K562 (cell line): ENCODE data around the gene UBASH3B. TPM values are rescaled to one million over a fixed set of nuclear protein-coding genes. Genes with fewer than 3 reads are reported as not detected.

ENCODE experiments used
- ATAC-seq: fragments of 200-7000 bp; cut with Tn5 transposase; 3 replicates; pipeline ENCODE4 v1.9.1; 2020; ENCODE audit warnings: moderate library complexity
- BruUV-seq: library from RNA; stranded (reverse); fragments of 400-500 nt; replicated peaks from 2 replicates; lab custom pipeline; 2021; lab: Mats Ljungman, UMichigan
- CTCF ChIA-PET: fragments of 300-600 bp; formaldehyde crosslinking; extraction: SDS; loops from one replicate; lab custom pipeline; 2021; ENCODE audit warnings: low intra/inter-chr PET ratio; lab: Yijun Ruan, JAX
- POLR2A ChIA-PET: fragments of 300-600, 350-650 bp; sonication (Branson Sonifier 250); formaldehyde crosslinking; extraction: SDS; loops from one replicate; lab custom pipeline; 2021; ENCODE audit warnings: antibody characterized with exemption, inconsistent platforms; lab: Yijun Ruan, JAX
- DNase-seq, 4 experiments: peaks; one replicate each; pipeline versions ENCODE4 v3.0.0 to v3.0.0-alpha.2; 2011 to 2018; ENCODE audit warnings: low spot score in 3 of 4, mixed read lengths in 3 of 4; ENCODE audit errors: extremely low read depth in 1 of 4
- FAIRE-seq: peaks from 2 replicates; lab custom pipeline; 2011; peaks lifted over from hg19 to GRCh38; lab: Jason Lieb, UNC
- H2AFZ ChIP-seq: 2 replicates; pipeline ENCODE4 v1.6.0; 2011; ENCODE audit warnings: low read depth, low read length, control low read depth, inconsistent platforms
- H3K27ac ChIP-seq: fragments of 200-600 bp; 3 replicates; pipeline ENCODE4 v1.8.0; 2011; ENCODE audit warnings: low read depth, mild to moderate bottlenecking, control low read depth, inconsistent platforms, low read length, moderate library complexity, mixed read lengths; ENCODE audit errors: extremely low read depth
- H3K27me3 ChIP-seq, 2 experiments: fragments of 300-600 bp in 1 of 2; 2 replicates in 1 of 2; 3 replicates in 1 of 2; pipeline versions ENCODE4 v1.6.0 to v1.8.0; 2011; ENCODE audit warnings: inconsistent platforms in 2 of 2, low read length in 2 of 2, mild to moderate bottlenecking in 1 of 2, mixed read lengths in 1 of 2, moderate library complexity in 1 of 2; ENCODE audit not compliant: control insufficient read depth in 2 of 2, insufficient read depth in 2 of 2
- H3K36me3 ChIP-seq: fragments of 300-600 bp; 3 replicates; pipeline ENCODE4 v1.8.0; 2011; ENCODE audit warnings: mild to moderate bottlenecking, low read length, inconsistent platforms; ENCODE audit not compliant: control insufficient read depth, insufficient read depth
- H3K4me1 ChIP-seq, 2 experiments: fragments of 200-600 bp in 1 of 2; replicated peaks in 1 of 2; 2 replicates in 1 of 2; 3 replicates in 1 of 2; pipeline versions ENCODE4 v1.5.1 to v1.8.0; 2011; ENCODE audit warnings: inconsistent platforms in 2 of 2, low read length in 2 of 2, mild to moderate bottlenecking in 1 of 2, mixed read lengths in 1 of 2, moderate library complexity in 1 of 2; ENCODE audit not compliant: control insufficient read depth in 2 of 2, insufficient read depth in 2 of 2
- H3K4me2 ChIP-seq: 2 replicates; pipeline ENCODE4 v1.6.1; 2011; ENCODE audit warnings: low read length, control low read depth, inconsistent platforms, mixed read lengths; ENCODE audit not compliant: insufficient read depth
- H3K4me3 ChIP-seq: fragments of 200-600 bp; sonication (generic), shearing (Covaris generic); 2 replicates; pipeline ENCODE4 v1.5.1; 2016; ENCODE audit warnings: control low read depth, inconsistent platforms
- H3K79me2 ChIP-seq: fragments of 200-600 bp; 3 replicates; pipeline ENCODE4 v1.8.0; 2011; ENCODE audit warnings: low read length, inconsistent platforms; ENCODE audit not compliant: control insufficient read depth, insufficient read depth
- H3K9ac ChIP-seq, 2 experiments: 2 replicates each; pipeline versions ENCODE4 v1.6.0 to v1.6.1; 2011; ENCODE audit warnings: low read depth in 2 of 2, low read length in 2 of 2, control low read depth in 1 of 2, inconsistent platforms in 1 of 2, mild to moderate bottlenecking in 1 of 2, mixed read lengths in 1 of 2; ENCODE audit not compliant: insufficient read depth in 1 of 2
- H3K9me1 ChIP-seq: one replicate; pipeline ENCODE4 v1.6.0; 2011; ENCODE audit warnings: inconsistent platforms, mild to moderate bottlenecking, low read length, moderate library complexity; ENCODE audit not compliant: control insufficient read depth, insufficient read depth
- H3K9me3 ChIP-seq: replicated peaks from 2 replicates; pipeline ENCODE4 v1.5.1; 2011; ENCODE audit warnings: low read depth, low read length, inconsistent platforms; ENCODE audit not compliant: control insufficient read depth, insufficient read depth
- H4K20me1 ChIP-seq: replicated peaks from 2 replicates; pipeline ENCODE4 v1.6.1; 2011; ENCODE audit warnings: low read length, inconsistent platforms, mixed read lengths; ENCODE audit not compliant: control insufficient read depth, insufficient read depth
- SUPT5H ChIP-seq: fragments of 450-650 bp; IDR thresholded peaks from 2 replicates; pipeline ENCODE4 v1.6.1; 2016
- ZNF696 ChIP-seq: fragments of 250-450 bp; sonication (Bioruptor Pico); conservative IDR thresholded peaks from 2 replicates; pipeline ENCODE4 v1.4.0; 2020; ENCODE audit warnings: mild to moderate bottlenecking, moderate library complexity
- WGBS: fragments of 100-300 bp; shearing (Covaris generic); methylation state at CpG from one replicate; pipeline ENCODE4 v1.1.6; 2016; ENCODE audit warnings: low coverage, mixed read lengths; ENCODE audit not compliant: insufficient coverage; ENCODE audit errors: missing lambda C conversion rate; 5-methylcytosine and 5-hydroxymethylcytosine counted together
- in situ Hi-C: fragments of 300-500 bp; cut with MboI; formaldehyde crosslinking; loops from 4 replicates; pipeline ENCODE4 v1.15.0; 2018; ENCODE audit warnings: inconsistent platforms, mixed read lengths
- intact Hi-C: fragments of 100-400 bp; cut with micrococcal nuclease; formaldehyde crosslinking; loops from 2 replicates; pipeline ENCODE4 v1.14.2; 2022
- polyA plus RNA-seq, 8 experiments: library from polyadenylated mRNA; depleted of rRNA in 4 of 8; stranded (reverse) in 5 of 8; unstranded in 3 of 8; fragments of >200 nt; fragmentation: Nextera tagmentation in 2 of 8; fragmentation: Illumina TruSeq in 1 of 8; extraction: Ambion mirVana in 2 of 8; extraction: Trizol in 1 of 8; gene quantifications; 2 replicates each; pipeline versions ENCODE4 v1.2.1 to v1.2.3, GENCODE V29; 2011 to 2014; ENCODE audit warnings: inconsistent platforms in 1 of 8, missing spikeins in 1 of 8
- total RNA-seq, 7 experiments: library from RNA; depleted of rRNA in 6 of 7; stranded (reverse); fragments of >200 nt in 6 of 7; fragmentation: Illumina TruSeq in 2 of 7; extraction: Trizol in 2 of 7; gene quantifications; 2 replicates each; pipeline versions ENCODE4 v1.2.1 to v1.2.3, GENCODE V29; 2011 to 2021; ENCODE audit warnings: low replicate concordance in 1 of 7
- TF ChIP-seq, protein P1 (sequence below), 3 experiments: fragments of 200-800 bp in 1 of 3; sonication (Bioruptor generic) in 1 of 3; sonication (generic) in 1 of 3; formaldehyde crosslinking in 1 of 3; IDR thresholded peaks; 2 replicates each; pipeline versions ENCODE4 v1.6.1 to v1.8.0; 2016 to 2022; ENCODE audit warnings: mild to moderate bottlenecking in 2 of 3, missing compliant biosample characterization in 2 of 3, missing genetic modification characterization in 2 of 3, missing genetic modification reagents in 1 of 3

UBASH3B gene
- total and polyA plus RNA-seq, 9 of the 15 experiments (the other 6 are each of a cell fraction or from before 2014, with no cell fraction given) = 0.01 to 0.31 (median 0.08) TPM; not detected in 2

DNA sequence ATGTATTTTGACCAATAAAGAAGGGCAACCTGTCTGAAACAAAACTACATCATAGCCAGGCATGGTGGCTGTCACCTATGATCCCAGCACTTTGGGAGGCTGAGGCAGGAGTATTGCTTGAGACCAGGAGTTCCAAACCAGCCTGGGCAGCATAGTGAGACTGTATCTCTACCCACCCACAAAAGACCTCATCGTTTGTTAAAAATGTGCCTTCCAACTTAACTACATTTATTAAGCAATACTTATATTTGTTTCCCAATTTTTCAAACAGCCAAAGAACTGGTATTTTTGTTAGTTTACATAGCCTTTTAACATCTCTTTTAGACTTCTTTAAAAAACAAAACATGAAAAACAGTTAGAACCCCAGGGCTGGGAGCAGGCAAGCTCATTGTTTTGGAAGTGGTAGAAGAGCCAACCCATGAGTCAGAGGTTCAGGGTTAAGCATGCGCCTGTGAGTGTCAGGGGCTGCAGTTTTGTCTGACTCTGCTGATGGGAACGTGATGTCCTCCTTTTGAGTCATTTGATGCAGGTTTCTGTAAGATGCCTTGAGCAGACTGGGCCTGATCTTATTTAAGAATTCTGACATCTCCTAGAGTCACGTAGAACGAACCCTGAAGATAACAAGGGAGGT, 128.9 kb downstream of the UBASH3B start:
- no peak overlapping the region for H3K27ac ChIP-seq
- ATAC-seq = no peak
- no peaks in the 10 kb centered on the region for H3K9me3 ChIP-seq
- in situ Hi-C loops (no loop called here), intact Hi-C loops (no loop called here)
- WGBS = 0% methylated on average over 5 of the region's 5 CpGs
- H3K27me3 ChIP-seq = peaks cover under 1 to 11% of the 10 kb centered on the region in 2 experiments; a peak in 1 of 5 replicates
- FAIRE-seq = no peak
- no peaks in the 10 kb centered on the region for H3K36me3 ChIP-seq
- H3K4me3 ChIP-seq = no peak overlapping the region
- POLR2A ChIA-PET = no interaction called here
- no peak for DNase-seq
- no peaks in the 10 kb centered on the region for H3K4me1 ChIP-seq
- H3K4me2 ChIP-seq = no peak overlapping the region
- H4K20me1 ChIP-seq = 0 out of 2 replicates have a peak, but pooled peaks cover 4% of the 10 kb centered on the region
- CTCF ChIA-PET = interaction anchor here (0.9 kb wide), 1 partner anchor 206 kb away, joined by 3 read pairs; no protein-coding TSS in a partner anchor
- BruUV-seq = no TSS peak
- no peaks in the 10 kb centered on the region for H3K79me2 ChIP-seq
- no peaks in the 10 kb centered on the region for H3K9me1 ChIP-seq
- no peak overlapping the region for H3K9ac ChIP-seq
- H2AFZ ChIP-seq = no peak overlapping the region
- TF ChIP-seq ZNF696 (CRISPR knock-in tag) (no peak), SUPT5H (no peak)
- TF ChIP-seq, protein P1, sequence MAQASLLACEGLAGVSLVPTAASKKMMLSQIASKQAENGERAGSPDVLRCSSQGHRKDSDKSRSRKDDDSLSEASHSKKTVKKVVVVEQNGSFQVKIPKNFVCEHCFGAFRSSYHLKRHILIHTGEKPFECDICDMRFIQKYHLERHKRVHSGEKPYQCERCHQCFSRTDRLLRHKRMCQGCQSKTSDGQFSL (CRISPR knock-in tag; IDR thresholded peaks at IDR 0.05) = no peak
- TF ChIP-seq, protein P1 (tag; IDR thresholded peaks at IDR 0.05) = no peak
- TF ChIP-seq, all 486 proteins: peak for 0
